Measurements from ENCODE around the gene MYOCD. TPM values are rescaled to one million over a fixed set of nuclear protein-coding genes. Genes with fewer than 3 reads are reported as not detected.

Gene MYOCD
- total RNA-seq, 4 donors from 2014 or later: 0.29 to 1.9 (median 0.98) TPM

GRCh38 chr17:12727881-12728280 lies 62.2 kb downstream of the MYOCD start:
- intact Hi-C loops (cut with DNase I): no loop called here
- DNase-seq: no peak
- Histone ChIP-seq H3K9me3 (no peaks in the 10 kb centered on the region), H3K27ac (no peak overlapping the region), H3K36me3 (no peaks in the 10 kb centered on the region), H3K4me1 (peaks cover 13 to 19% of the 10 kb centered on the region in 2 donors), H3K27me3 (no peaks in the 10 kb centered on the region), H3K4me3 (replicated peaks in 1 of 3) (no peak overlapping the region)
- TF ChIP-seq POLR2A (IDR thresholded peaks at IDR 0.05): no peak
- TF ChIP-seq CTCF (IDR thresholded peaks at IDR 0.05): no peak
- WGBS, 2 donors: 76 to 82% methylated on average over 7 of the region's 7 CpGs

- Histone ChIP-seq H3K27me3 (no peaks in the 10 kb centered on the region), H3K4me1 (peaks cover 13 to 19% of the 10 kb centered on the region in 2 donors), H3K27ac (no peak overlapping the region), H3K9me3 (no peaks in the 10 kb centered on the region), H3K36me3 (no peaks in the 10 kb centered on the region), H3K4me3 (replicated peaks in 1 of 3) (no peak overlapping the region)
- 87 to 92% methylated on average over 5 of the region's 5 CpGs for WGBS, 2 donors
- intact Hi-C loops (cut with DNase I): no loop called here
- DNase-seq: no peak
- no peak for TF ChIP-seq CTCF (IDR thresholded peaks at IDR 0.05)
- TF ChIP-seq POLR2A (IDR thresholded peaks at IDR 0.05): no peak
These were observed 63.4 kb downstream of the MYOCD start for GRCh38 chr17:12729086-12729485.

- H3K27ac ChIP-seq: peak overlapping the region; percentile 64 to 79 (median 75)
- no peaks in the 10 kb centered on the region for H3K27me3 ChIP-seq
- no peak overlapping the region for H3K4me3 ChIP-seq (replicated peaks in 1 of 3)
- H3K9me3 ChIP-seq: no peaks in the 10 kb centered on the region
- TF ChIP-seq CTCF (IDR thresholded peaks at IDR 0.05) (no peak), POLR2A (IDR thresholded peaks at IDR 0.05) (no peak)
- no peaks in the 10 kb centered on the region for H3K36me3 ChIP-seq
- no peak for DNase-seq
- WGBS, 2 donors: 88 to 94% methylated on average over 5 of the region's 5 CpGs
- peaks cover 13 to 19% of the 10 kb centered on the region in 2 donors for H3K4me1 ChIP-seq
- intact Hi-C loops (cut with DNase I): no loop called here
These were observed 64.7 kb downstream of the MYOCD start for GRCh38 chr17:12730421-12730820.

GRCh38 chr17:12730931-12731521 lies 65.3 kb downstream of the MYOCD start:
- intact Hi-C loops (cut with DNase I): no loop called here
- peak overlapping the region; percentile 64 to 79 (median 75) for H3K27ac ChIP-seq
- 10 to 23% methylated on average over 8 to 10 of the region's 10 CpGs for WGBS, 2 donors

More at GRCh38 chr17:12730931-12731521, 65.3 kb downstream of the MYOCD start:
- H3K4me1 ChIP-seq: peaks cover 13 to 19% of the 10 kb centered on the region in 2 donors
- no peaks in the 10 kb centered on the region for H3K9me3 ChIP-seq
- peak; percentile 84 to 85 for DNase-seq
- H3K4me3 ChIP-seq (replicated peaks in 1 of 3): no peak overlapping the region
- no peaks in the 10 kb centered on the region for H3K36me3 ChIP-seq
- TF ChIP-seq CTCF (IDR thresholded peaks at IDR 0.05) (no peak), POLR2A (IDR thresholded peaks at IDR 0.05) (peak in 1 of 2 donors; percentile 22)
- H3K27me3 ChIP-seq: no peaks in the 10 kb centered on the region
